COLO829 (cell line): Measurements from ENCODE around the gene VSTM4.

Experiments used
- DNase-seq: peaks from one replicate; pipeline ENCODE4 v3.0.0; 2012; ENCODE audit warnings: low spot score

Gene VSTM4

DNA sequence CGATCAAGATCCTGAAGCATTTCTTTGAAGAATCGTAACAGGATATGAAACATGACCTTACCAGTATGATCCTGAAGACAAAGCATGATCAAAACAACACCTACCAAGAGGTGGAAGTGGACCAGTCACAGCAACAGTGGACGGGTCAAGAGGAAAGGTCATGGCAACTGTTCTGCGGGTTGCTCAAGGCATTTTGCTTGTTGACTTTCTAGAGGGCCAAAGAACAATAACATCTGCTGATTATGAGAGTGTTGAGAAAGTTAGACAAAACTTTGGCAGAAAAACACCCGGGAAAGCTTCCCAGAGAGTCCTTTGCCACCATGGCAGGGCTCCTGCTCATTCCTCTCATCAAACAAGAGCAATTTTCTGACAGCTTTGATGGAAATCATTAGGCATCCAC, 110.1 kb downstream of the VSTM4 start:
- DNase-seq: no peak

DNA sequence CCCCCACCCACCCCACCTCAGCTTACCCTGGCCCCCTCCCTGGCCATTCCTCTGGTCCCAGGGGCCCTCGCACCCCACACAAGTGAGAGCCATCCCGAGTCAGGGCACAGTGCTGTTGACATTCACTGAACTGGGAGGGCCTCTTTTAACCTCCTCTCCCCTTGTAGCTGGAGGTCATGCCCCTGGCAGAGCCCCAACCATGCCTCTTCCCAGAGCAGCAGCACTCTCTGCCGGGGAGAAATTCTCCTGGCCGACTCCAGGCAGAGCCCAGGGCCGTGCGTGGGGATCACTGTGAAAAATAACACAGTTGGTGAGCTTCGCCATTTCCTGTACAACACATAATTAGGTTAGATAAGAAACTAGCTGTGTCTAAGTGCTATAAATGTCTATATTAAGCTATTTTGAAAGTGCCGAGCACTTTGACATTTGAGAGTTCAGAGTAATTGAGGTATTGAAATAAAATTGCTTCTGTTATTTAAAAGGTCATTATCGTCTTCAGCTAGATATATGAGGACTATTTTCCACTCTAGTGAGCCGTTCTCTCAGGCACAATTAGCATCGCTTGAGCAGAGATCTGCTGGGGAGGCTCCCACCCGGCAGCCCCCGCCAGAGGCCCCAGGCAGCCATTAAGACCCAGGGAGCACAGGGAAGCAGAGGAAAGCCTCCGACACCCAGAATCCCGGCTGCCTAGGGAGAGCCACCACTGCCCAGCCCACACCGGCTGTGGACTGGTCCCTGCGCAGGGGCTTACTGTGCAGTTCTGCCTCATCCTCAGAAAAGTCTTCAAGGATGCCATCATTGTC, 113.3 kb downstream of the VSTM4 start:
- no peak for DNase-seq

DNA sequence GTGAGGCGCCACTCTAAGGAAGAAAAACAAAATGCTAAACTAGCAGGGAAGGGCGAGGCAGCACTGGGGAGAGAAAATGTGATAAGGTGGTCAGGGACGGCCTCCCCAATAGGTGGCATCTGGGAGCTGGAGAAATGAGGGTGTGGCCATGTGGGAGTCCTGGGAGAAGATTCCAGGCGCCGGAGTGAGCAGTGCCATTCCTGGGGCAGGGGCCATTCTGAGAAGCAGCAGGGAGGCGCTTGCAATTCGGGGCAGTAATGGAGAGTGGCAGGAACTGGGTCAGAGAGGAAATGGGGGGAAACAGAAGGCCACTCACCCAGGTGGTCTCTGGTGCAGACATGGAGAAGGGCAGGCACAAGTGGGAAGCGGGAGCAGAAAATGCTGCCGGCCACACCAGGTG, 113.9 kb downstream of the VSTM4 start:
- no peak for DNase-seq

DNA sequence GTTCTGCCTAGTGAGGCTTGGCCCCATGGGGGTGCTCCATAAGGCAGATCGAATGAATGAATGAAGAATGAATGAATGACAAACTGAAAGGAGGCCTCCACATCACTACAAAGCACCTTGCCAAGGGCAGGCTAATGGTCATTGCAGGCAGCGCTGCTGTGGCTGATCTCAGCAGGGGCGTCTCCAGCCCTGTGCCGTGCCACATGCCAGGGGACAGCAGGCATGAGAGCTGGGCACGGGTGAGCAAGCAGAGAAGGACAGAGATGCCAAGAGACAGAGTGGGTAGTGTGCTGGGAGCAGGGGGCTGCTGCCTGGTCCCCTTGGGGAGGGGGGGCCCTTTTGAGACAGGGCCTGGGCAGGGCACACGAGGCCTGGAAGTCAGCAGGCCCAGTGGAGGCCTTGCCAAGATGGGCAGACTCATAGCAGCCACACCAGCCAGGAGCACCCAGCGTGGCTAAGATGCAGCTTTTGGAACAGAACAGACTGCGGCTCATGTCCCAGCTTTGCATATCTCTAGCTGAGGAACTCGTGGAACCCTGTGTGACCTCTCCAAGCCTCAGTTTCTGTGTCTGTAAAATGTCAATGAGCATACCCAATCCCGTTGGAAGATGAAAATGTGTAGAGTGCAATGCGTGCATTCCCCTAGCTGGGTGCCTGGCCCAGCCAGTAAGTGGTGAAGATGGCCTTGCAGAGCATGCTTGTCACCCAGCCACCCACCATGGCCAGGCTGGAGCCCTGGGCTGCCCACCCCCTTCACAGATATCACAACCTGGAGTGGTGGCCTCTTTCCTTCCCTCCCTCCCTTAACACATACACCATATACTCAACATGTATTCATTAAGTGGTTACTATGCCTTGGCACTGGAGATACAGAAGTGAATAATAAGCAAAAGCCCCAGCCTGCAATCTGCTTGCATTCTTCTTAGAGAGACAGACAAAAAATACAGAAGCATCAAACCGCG, 114.6 kb downstream of the VSTM4 start:
- no peak for DNase-seq

DNA sequence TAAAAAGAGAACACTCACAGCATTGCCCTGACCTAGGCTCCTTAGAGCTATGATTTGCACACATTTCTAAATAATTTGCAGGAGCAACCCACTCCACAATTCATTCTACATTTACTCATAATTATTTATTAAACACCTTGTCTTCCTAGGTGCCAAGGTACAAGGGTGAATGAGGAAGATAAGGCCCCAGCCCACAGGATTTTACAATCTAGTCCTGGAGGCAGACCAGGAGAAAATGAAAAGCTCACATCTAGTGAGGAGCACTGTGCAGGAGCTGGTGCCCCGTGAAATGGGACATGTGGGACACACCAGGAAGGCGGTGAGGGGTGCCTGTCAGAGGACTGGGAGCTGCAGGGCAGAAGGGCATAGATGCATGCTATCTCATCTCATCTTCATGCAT, 116.0 kb downstream of the VSTM4 start:
- no peak for DNase-seq

DNA sequence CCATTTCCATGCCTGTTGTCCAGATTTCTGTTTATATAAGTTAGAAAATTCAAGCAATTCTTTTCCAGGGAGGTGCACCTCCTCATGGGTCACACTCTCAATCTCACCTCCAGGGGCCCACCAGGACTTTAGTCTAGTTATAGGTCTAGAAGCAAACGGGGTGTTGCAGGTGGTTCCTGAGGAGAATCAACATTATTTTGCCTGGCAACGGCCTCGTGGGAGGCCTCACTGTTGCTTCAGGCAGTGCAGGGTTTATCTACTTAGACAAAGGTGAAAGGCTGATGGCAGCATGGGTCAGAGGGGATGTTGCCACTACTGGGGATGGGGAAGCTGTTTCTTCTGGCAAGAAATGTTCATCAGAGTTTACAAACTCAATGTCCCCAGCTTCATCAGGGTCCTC, 119.0 kb downstream of the VSTM4 start:
- no peak for DNase-seq

DNA sequence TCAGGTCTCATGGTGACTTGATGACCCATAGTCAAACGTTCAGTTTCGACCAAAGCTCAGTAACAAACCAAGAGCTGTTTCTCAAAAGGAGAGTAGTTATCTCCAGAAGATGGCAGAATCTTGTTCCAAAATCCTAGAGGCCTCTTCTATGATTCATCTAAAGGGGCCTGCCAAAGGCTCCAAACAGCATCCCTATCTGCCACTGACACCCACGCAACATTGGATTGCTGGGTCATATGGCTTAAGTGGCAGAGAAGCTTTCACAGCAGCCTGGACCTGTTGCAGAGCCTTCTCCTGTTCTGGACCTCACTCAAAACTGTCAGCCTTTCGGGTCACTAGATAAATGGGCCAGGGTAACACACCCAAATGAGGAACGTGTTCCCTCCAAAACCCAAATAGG, 121.7 kb downstream of the VSTM4 start:
- DNase-seq: no peak

DNA sequence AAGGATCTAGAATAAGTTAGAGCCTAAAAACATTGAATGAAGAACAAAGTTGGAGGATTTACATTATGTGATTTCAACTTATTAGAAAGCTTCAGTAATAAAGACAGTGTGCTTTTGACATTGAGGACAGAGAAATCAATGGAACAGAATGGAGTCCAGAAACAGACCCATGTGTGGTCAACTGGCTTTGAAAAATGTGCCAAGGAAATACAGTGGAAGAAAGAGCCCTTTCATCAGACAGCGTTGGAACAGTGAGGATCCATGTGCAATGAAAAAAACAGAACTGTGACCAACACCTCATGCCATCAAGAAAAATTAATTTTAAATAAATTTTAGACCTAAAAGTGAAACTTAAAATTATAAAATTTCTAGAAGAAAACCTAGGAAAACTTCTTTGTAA, 125.1 kb downstream of the VSTM4 start:
- peak; percentile 20 for DNase-seq

DNA sequence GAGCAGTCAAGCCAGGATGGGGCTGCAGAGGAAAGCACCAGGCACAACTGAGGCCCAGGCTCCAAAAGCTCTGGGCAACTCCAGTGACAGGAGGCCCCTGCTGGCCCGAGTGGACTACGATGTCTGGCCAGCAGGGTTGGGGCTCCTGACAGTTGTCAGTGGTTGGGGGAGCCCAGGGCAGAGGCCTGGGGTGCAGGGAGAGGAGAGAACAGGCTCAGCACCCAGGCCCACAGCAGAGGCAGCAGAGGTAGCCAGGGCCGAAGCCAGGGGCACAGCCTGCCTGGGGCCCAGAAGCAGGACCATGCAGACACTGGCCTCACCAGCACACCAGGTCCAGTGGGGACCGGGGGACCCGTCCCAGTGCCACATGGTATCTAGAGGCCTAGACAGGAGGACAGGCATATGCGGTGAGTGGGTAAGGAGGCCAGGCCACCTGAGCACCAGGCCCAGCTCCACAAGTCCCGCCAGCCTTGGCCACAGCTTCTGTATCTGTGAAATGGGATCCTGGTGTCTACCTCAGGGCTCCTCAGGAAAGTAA, 129.6 kb downstream of the VSTM4 start:
- DNase-seq: no peak

DNA sequence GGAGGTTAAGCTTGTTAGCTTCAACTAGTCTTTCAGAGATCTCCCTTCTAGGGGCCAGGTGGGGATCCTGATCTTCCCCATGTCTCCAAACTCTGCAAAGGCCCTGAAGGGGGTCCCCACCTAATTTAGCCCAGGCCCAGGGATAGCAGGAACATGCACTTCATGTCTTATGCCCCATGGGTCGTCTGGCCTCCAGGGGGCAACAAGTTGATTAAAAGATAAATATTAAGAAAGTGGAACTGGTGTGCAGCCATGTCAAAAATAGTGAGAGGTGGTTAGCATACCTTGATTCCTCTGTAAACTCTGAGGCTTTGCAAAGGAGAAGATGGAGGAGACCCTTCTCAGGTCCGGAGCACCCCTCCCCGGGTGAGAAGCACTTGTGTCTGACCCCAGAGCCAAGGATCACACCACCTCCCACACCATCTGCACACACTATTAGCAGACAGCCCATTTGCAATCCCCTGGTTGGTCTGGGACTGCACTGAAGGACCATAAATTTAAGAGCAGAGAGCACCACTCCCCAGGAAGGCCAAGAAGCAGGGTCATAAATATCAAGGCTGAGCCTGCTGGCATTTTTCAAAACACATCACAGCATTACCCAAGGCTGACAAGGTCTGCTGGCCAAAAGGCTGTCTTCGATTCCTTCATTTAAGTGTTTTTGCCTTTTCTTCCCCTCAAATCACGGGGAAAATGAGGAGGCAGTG, 131.5 kb downstream of the VSTM4 start:
- no peak for DNase-seq

DNA sequence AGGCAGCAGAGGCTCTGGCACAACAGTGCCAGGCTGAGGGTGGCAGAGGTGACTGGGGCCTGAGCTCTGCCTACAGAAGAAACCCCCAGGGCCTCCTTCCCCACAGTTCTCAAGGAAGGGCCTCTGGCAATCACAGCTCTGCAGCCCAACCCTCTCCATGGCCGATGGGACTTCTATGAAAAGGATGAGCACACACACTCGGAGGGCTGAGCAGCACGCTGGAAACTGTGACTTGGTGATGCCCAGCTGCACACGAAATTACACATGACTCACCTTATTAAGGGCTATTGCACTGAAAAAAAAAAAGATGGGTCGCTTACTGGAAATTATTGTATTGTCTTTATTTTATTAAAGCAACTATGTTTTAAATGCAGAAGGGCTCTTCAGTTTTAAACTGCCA, 132.7 kb downstream of the VSTM4 start:
- no peak for DNase-seq

DNA sequence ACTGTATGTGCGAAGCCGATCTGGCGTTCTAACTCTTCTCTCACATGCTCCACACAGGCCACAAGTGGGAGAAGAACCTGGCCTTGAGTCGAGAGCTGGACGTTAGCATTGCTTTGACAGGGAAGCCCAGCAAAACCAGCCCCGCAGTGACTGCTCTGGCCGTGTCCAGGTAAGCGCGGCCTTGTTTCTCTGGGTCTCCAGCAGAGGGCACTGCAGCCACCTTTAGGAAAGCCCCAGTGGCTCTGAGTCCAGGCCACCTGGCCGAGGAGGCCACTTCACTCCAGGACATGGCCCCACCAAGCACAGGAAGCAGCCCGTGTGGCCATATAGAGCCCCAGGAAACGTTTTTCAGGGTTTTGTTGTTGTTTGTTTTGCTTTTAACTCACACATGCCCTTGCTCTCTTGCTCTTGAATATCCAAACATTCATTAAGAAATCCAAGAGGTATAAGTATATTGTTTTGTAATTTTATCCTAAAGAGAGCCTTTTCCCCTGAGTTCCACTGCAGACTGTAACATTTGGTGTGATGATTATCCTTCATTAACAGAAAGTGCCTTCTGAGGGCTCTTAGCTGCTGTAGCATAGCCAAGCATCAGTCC, 133.9 kb downstream of the VSTM4 start:
- DNase-seq: peak; percentile 15

DNA sequence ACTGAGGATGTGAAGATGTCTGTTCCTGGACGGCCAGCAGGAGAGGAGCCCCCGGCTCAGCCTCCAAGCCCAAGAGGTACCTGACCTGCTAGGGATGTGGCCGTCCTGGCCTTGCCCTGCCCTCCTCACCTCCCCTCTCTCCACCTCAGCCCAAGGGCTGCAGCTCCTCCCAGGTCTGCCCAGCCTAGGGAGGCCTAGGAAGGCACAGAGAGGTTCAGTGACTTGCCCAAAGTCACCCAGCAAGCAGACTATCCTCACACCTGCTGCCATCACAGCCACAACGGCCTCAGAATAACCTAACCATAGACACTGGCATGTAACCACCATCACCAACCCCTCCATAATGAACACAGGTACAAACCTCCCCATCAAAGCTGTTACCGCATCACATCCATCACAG, 137.0 kb downstream of the VSTM4 start:
- no peak for DNase-seq

DNA sequence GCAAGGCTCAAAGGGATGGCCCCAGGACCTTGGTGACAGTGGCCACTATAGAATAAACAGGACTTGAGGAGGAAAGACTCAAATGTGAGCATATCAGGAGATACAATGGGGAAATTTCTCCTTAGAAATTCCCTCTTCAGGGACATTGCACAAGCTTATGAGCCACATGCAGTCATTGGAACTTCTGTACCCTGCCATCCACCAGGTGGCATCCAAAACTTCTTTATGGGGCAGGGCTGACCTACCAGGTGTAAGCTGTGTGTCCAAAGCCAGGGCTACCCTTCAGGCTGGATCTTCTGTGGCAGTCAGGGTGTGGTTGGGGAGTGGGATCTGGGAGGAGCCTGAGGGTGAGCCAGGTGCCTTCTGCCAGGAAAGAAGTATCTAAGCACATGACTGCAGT, 139.1 kb downstream of the VSTM4 start:
- no peak for DNase-seq

DNA sequence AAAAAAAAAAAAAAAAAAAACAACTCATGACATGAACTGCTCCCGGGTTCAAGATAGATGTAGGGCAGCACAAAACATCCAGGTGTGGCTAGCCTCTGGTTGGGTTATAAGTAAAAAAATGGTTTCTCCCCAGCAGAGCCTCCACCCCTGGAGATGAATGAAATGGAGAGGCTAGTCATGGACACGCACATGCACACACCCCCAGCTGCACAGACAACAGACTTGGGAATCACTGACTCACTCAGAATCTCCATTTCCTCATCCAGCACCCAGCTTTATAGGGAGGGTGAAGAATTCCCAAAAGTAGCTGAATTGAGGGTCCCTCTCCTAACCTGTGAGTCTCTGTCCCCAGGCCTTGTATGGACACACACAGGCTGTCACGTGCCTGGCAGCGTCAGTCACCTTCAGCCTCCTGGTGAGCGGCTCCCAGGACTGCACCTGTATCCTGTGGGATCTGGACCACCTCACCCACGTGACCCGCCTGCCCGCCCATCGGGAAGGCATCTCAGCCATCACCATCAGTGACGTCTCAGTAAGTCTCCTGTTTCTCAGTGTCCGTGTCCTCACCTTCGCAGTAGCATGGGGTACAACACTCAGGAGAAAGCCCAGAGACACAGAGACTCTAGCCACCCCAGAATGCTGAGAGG, 140.7 kb downstream of the VSTM4 start:
- no peak for DNase-seq

DNA sequence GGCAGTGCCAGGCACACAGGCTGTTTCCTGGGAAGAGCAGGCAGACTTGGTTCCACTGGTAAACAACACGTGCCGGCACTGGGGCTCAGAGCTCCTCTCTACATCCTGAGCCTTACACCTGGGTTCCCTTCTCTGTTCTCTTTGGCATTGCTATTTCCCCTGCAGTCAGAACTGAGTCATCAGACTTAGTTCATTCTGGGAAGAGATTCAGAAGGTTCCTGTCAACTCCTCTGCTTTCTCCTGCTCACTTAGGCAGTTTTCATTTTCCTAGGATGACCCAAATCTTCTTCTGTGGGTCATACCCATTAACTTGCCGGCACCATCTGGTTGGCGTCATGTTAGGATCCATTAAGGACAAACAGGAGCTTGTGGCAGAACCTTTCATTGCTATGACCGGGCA, 142.3 kb downstream of the VSTM4 start:
- no peak for DNase-seq

DNA sequence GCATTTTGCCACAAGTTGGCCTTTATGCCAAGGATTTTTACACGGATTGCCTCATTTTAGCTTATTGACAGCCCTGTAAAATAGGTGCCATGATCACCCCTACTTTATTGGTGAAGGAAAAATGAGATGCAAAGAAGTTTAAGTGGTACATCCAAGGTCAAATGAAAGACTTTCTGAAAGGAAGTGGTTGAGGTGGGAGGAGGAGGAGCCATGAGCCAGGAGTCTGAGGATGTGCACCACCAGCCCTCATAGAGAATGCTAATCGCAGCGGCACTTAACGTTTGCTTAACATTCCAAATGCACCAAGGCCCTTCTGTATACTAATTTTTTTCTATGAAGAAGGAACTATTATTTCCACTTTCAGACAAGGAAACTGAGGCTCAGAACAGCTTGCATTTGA, 144.7 kb downstream of the VSTM4 start:
- DNase-seq: no peak

DNA sequence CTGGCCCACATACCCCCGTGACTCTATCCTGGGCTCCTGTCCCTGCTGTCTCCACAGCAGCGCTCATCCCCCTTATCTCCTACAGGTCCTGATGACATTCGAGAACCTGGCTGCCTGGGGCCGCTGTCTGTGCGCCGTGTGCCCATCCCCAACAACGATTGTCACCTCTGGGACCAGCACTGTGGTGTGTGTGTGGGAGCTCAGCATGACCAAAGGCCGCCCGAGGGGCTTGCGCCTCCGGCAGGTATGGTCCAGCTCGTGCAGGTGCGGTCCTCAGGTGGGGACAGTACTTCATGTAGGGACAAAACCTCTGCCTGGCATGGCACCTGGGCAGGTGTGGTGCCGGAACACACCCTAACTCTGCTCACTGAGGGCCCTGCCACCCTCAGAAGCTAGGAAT, 145.3 kb downstream of the VSTM4 start:
- DNase-seq: no peak

DNA sequence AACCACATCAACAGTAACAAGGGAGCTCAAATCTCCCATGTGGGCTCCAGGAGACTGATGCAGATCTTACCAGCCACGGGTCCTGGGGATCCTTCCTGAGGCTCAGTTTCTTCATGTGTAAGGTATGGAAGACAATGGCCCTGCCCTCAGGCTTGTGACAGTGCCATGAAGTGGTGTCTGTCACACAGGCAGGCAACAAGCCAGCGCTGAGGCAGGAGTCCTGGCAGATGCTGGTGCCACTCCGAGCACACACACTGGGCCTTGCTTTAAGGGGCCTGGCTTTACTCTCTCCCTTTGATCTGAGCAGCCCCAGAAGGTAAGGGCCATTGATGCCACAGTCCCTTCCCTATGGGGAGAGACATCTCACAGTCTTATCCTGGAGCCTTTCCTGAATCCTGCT, 147.3 kb downstream of the VSTM4 start:
- no peak for DNase-seq

DNA sequence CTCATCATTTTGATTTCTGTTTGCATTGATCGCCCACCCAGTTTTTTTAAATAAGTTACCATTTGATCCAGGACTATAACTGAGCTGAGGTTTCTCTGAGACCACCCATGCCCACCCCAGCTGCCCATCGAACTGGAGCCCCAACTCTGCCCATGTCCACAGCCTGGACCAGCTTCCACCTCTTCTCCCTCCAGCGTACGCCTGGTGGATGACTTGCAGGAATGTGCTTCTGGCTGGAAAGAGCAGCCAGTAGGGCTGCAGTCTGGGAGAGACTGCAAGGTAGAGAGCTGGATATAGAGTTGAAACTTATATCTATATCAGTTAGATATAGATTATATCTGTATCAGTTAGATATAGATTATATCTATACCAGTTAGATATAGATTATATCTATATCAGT, 149.9 kb downstream of the VSTM4 start:
- no peak for DNase-seq
